ENCODE results near the gene ZC3H4. TPM values are rescaled to one million over a fixed set of nuclear protein-coding genes. Genes with fewer than 3 reads are reported as not detected.

The ZC3H4 gene
- total RNA-seq, 1 experiment from 2014 or later = 51.9 TPM

GRCh38 chr19:47146920-47147319 is 33.3 kb upstream of the ZC3H4 start:
- TF ChIP-seq EZH2 (IDR thresholded peaks at IDR 0.05; ENCODE audit: low read depth) (no peak), CTCF (conservative IDR thresholded peaks at IDR 0.05) (no peak)
- BruUV-seq (replicated peaks) = no TSS peak
- no peak overlapping the region for H2AFZ ChIP-seq
- no peak overlapping the region for H3K4me2 ChIP-seq
- no peaks in the 10 kb centered on the region for H3K27me3 ChIP-seq (ENCODE audit: insufficient read depth, low read depth)
- peaks cover 55% of the 10 kb centered on the region for H3F3A ChIP-seq (ENCODE audit: insufficient read depth, low read depth)
- POLR2A ChIA-PET (ENCODE audit: unreplicated experiment) = no interaction called here
- H3K9me3 ChIP-seq (ENCODE audit: insufficient read depth, low read depth) = no peaks in the 10 kb centered on the region
- peaks cover 63% of the 10 kb centered on the region for H3K79me2 ChIP-seq (ENCODE audit: low read depth)
- intact Hi-C loops (cut with micrococcal nuclease; ENCODE audit: unreplicated experiment) = no loop called here
- CTCF ChIA-PET = no interaction called here
- H3K36me3 ChIP-seq (ENCODE audit: low read depth) = peaks cover 42% of the 10 kb centered on the region
- H4K20me1 ChIP-seq (ENCODE audit: insufficient read depth) = peaks cover 19% of the 10 kb centered on the region
- H3K4me3 ChIP-seq = no peak overlapping the region
- DNase-seq = no peak
- no peaks in the 10 kb centered on the region for H3K9me2 ChIP-seq (ENCODE audit: insufficient read depth)
- no peak overlapping the region for H3K27ac ChIP-seq
- H3K4me1 ChIP-seq (replicated peaks; ENCODE audit: insufficient read depth) = peaks cover 41% of the 10 kb centered on the region

GRCh38 chr19:47145639-47146486 is 32.3 kb upstream of the ZC3H4 start:
- H3K4me1 ChIP-seq (replicated peaks; ENCODE audit: insufficient read depth) = peaks cover 41% of the 10 kb centered on the region
- no peak for TF ChIP-seq CTCF (conservative IDR thresholded peaks at IDR 0.05)
- no peak for TF ChIP-seq EZH2 (IDR thresholded peaks at IDR 0.05; ENCODE audit: low read depth)
- no peak overlapping the region for H3K4me2 ChIP-seq
- peaks cover 40% of the 10 kb centered on the region for H3K36me3 ChIP-seq (ENCODE audit: low read depth)
- no peak for DNase-seq
- H3K27me3 ChIP-seq (ENCODE audit: insufficient read depth, low read depth) = no peaks in the 10 kb centered on the region
- peaks cover 54% of the 10 kb centered on the region for H3F3A ChIP-seq (ENCODE audit: insufficient read depth, low read depth)
- no peak overlapping the region for H3K27ac ChIP-seq
- peaks cover 23% of the 10 kb centered on the region for H4K20me1 ChIP-seq (ENCODE audit: insufficient read depth)
- H3K9me2 ChIP-seq (ENCODE audit: insufficient read depth) = no peaks in the 10 kb centered on the region
- H3K4me3 ChIP-seq = no peak overlapping the region
- BruUV-seq (replicated peaks) = no TSS peak
- peaks cover 68% of the 10 kb centered on the region for H3K79me2 ChIP-seq (ENCODE audit: low read depth)
- ChIA-PET CTCF (interaction anchor here (0.6 to 0.7 kb wide), 2 partner anchors 13 to 452 kb away, joined by 3 to 6 read pairs; no protein-coding TSS in a partner anchor), POLR2A (ENCODE audit: unreplicated experiment) (interaction anchor here (0.7 kb wide), 1 partner anchor 33 kb away, joined by 3 read pairs; the partner anchor contains the start of gene ZC3H4)
- H2AFZ ChIP-seq = no peak overlapping the region
- intact Hi-C loops (cut with micrococcal nuclease; ENCODE audit: unreplicated experiment) = no loop called here
- no peaks in the 10 kb centered on the region for H3K9me3 ChIP-seq (ENCODE audit: insufficient read depth, low read depth)

GRCh38 chr19:47144630-47145029 is 31.1 kb upstream of the ZC3H4 start:
- ChIA-PET CTCF (interaction anchor here (0.6 kb wide), 1 partner anchor 131 kb away, joined by 3 read pairs; no protein-coding TSS in a partner anchor), POLR2A (ENCODE audit: unreplicated experiment) (no interaction called here)
- Histone ChIP-seq H3K27me3 (ENCODE audit: insufficient read depth, low read depth) (no peaks in the 10 kb centered on the region), H3K4me3 (no peak overlapping the region), H4K20me1 (ENCODE audit: insufficient read depth) (peaks cover 29% of the 10 kb centered on the region), H3K9me3 (ENCODE audit: insufficient read depth, low read depth) (no peaks in the 10 kb centered on the region), H3K4me1 (replicated peaks; ENCODE audit: insufficient read depth) (peaks cover 38% of the 10 kb centered on the region), H3K27ac (no peak overlapping the region), H3F3A (ENCODE audit: insufficient read depth, low read depth) (peaks cover 54% of the 10 kb centered on the region), H3K36me3 (ENCODE audit: low read depth) (peaks cover 31% of the 10 kb centered on the region), H3K79me2 (ENCODE audit: low read depth) (peaks cover 68% of the 10 kb centered on the region), H3K4me2 (no peak overlapping the region), H3K9me2 (ENCODE audit: insufficient read depth) (no peaks in the 10 kb centered on the region), H2AFZ (no peak overlapping the region)
- no peak for DNase-seq
- intact Hi-C loops (cut with micrococcal nuclease; ENCODE audit: unreplicated experiment) = no loop called here
- BruUV-seq (replicated peaks) = no TSS peak
- TF ChIP-seq EZH2 (IDR thresholded peaks at IDR 0.05; ENCODE audit: low read depth) = no peak
- TF ChIP-seq CTCF (conservative IDR thresholded peaks at IDR 0.05) = no peak

Measured in PC-9 (cell line).